Measurements from ENCODE around the gene HOXD4.

GRCh38 chr2:176162911-176163671 lies 11.7 kb downstream of the HOXD4 start:
- no peak for TF ChIP-seq CTCF (IDR thresholded peaks at IDR 0.05; ENCODE audit: low read depth, low read length)
- no peak for TF ChIP-seq EZH2phosphoT487 (IDR thresholded peaks at IDR 0.05; ENCODE audit: low read depth)

Data from OCI-LY3 (cell line).